Osteoblast (primary cell): ENCODE results near the gene CHCHD2. TPM values are rescaled to one million over a fixed set of nuclear protein-coding genes. Genes with fewer than 3 reads are reported as not detected.
"Not testable (repeated sequence)": the region's sequence is repeated elsewhere in the genome, so short reads cannot be mapped to it uniquely, and the experiment has no call there.

Experiments
- DNase-seq: peaks from one replicate; pipeline ENCODE4 v3.0.0; 2011; ENCODE audit warnings: low spot score, mixed read lengths; ENCODE audit not compliant: insufficient read length; ENCODE audit errors: missing footprints
- H2AFZ ChIP-seq: 2 replicates; pipeline ENCODE4 v1.6.0; 2011; ENCODE audit warnings: mild to moderate bottlenecking, low read length
- H3K27ac ChIP-seq: 2 replicates; pipeline ENCODE4 v1.5.1; 2011; ENCODE audit warnings: mild to moderate bottlenecking, low read depth, low read length, moderate library complexity
- H3K27me3 ChIP-seq: 2 replicates; pipeline ENCODE4 v1.6.0; 2012; ENCODE audit warnings: mild to moderate bottlenecking, control low read depth, inconsistent platforms, low read length, moderate library complexity; ENCODE audit not compliant: insufficient read depth
- H3K36me3 ChIP-seq: 2 replicates; pipeline ENCODE4 v1.5.1; 2011; ENCODE audit warnings: mild to moderate bottlenecking, low read length, control low read depth, moderate library complexity; ENCODE audit not compliant: insufficient read depth
- H3K4me1 ChIP-seq: 2 replicates; pipeline ENCODE4 v1.5.1; 2011; ENCODE audit warnings: mild to moderate bottlenecking, low read length, control low read depth, moderate library complexity; ENCODE audit not compliant: insufficient read depth
- H3K4me2 ChIP-seq: 2 replicates; pipeline ENCODE4 v1.6.0; 2011; ENCODE audit warnings: mild to moderate bottlenecking, low read length; ENCODE audit not compliant: insufficient read depth
- H3K4me3 ChIP-seq: fragments of 200-600 bp; sonication (generic); 3 replicates; pipeline ENCODE4 v1.5.1; 2012; ENCODE audit warnings: mild to moderate bottlenecking, low read length, inconsistent platforms; ENCODE audit not compliant: insufficient read depth
- H3K79me2 ChIP-seq: 2 replicates; pipeline ENCODE4 v1.6.0; 2012; ENCODE audit warnings: mild to moderate bottlenecking, low read length, control low read depth, inconsistent platforms; ENCODE audit not compliant: insufficient read depth
- H3K9me3 ChIP-seq: 2 replicates; pipeline ENCODE4 v1.5.1; 2011; ENCODE audit warnings: low read depth, low read length, control low read depth
- H4K20me1 ChIP-seq: 2 replicates; pipeline ENCODE4 v1.6.0; 2012; ENCODE audit warnings: mild to moderate bottlenecking, low read length, control low read depth; ENCODE audit not compliant: insufficient read depth
- total RNA-seq: library from RNA; depleted of rRNA; stranded (reverse); fragments of >200 nt; gene quantifications from 2 replicates; pipeline ENCODE4 v1.2.3, GENCODE V29; 2012
- TF ChIP-seq, protein P1 (sequence below): IDR thresholded peaks from 2 replicates; pipeline ENCODE4 v1.5.1; 2011; ENCODE audit warnings: mild to moderate bottlenecking, low read depth, low read length, moderate library complexity; ENCODE audit errors: extremely low read depth

CHCHD2 gene
- total RNA-seq, 1 donor, result 202 TPM

DNA sequence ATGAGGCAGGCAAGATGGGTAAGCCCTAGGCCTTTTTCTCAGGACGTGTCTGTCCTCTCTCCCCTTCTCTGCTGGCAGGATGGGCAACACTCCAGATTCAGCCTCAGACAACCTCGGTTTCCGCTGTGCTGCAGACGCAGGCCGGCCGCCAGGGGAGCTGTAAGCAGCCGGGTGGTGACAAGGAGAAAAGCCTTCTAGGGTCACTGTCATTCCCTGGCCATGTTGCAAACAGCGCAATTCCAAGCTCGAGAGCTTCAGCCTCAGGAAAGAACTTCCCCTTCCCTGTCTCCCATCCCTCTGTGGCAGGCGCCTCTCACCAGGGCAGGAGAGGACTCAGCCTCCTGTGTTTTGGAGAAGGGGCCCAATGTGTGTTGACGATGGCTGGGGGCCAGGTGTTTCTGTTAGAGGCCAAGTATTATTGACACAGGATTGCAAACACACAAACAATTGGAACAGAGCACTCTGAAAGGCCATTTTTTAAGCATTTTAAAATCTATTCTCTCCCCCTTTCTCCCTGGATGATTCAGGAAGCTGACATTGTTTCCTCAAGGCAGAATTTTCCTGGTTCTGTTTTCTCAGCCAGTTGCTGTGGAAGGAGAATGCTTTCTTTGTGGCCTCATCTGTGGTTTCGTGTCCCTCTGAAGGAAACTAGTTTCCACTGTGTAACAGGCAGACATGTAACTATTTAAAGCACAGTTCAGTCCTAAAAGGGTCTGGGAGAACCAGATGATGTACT lies 26.7 kb downstream of the CHCHD2 start:
- Histone ChIP-seq H3K4me2 (no peak overlapping the region), H3K27me3 (no peaks in the 10 kb centered on the region), H3K4me3 (no peak overlapping the region), H2AFZ (peak overlapping the region; percentile 43), H4K20me1 (peaks cover 3% of the 10 kb centered on the region), H3K27ac (peak overlapping the region; percentile 59), H3K36me3 (peaks cover 27% of the 10 kb centered on the region), H3K79me2 (no peaks in the 10 kb centered on the region), H3K9me3 (no peaks in the 10 kb centered on the region), H3K4me1 (peaks cover 12% of the 10 kb centered on the region)
- DNase-seq, result peak; percentile 96
- TF ChIP-seq, protein P1, sequence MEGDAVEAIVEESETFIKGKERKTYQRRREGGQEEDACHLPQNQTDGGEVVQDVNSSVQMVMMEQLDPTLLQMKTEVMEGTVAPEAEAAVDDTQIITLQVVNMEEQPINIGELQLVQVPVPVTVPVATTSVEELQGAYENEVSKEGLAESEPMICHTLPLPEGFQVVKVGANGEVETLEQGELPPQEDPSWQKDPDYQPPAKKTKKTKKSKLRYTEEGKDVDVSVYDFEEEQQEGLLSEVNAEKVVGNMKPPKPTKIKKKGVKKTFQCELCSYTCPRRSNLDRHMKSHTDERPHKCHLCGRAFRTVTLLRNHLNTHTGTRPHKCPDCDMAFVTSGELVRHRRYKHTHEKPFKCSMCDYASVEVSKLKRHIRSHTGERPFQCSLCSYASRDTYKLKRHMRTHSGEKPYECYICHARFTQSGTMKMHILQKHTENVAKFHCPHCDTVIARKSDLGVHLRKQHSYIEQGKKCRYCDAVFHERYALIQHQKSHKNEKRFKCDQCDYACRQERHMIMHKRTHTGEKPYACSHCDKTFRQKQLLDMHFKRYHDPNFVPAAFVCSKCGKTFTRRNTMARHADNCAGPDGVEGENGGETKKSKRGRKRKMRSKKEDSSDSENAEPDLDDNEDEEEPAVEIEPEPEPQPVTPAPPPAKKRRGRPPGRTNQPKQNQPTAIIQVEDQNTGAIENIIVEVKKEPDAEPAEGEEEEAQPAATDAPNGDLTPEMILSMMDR, result peak; percentile 82

DNA sequence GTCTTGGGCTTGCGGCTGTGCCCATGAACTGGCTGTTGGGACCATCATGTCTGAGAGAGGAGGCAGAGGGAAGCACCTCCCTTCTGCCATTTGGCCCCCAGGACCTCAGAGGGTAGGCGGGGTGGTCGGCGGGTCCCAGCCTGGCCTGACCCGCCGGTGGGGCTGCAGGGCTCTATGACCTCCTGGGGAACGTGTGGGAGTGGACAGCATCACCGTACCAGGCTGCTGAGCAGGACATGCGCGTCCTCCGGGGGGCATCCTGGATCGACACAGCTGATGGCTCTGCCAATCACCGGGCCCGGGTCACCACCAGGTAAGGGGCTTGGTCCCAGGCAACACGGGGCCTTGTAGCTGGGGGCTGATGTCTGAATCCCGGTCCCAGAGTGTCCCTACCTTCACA lies 28.1 kb downstream of the CHCHD2 start:
- Histone ChIP-seq H3K27ac (peak overlapping the region; percentile 3), H2AFZ (no peak overlapping the region), H3K4me1 (peaks cover 14% of the 10 kb centered on the region)

DNA sequence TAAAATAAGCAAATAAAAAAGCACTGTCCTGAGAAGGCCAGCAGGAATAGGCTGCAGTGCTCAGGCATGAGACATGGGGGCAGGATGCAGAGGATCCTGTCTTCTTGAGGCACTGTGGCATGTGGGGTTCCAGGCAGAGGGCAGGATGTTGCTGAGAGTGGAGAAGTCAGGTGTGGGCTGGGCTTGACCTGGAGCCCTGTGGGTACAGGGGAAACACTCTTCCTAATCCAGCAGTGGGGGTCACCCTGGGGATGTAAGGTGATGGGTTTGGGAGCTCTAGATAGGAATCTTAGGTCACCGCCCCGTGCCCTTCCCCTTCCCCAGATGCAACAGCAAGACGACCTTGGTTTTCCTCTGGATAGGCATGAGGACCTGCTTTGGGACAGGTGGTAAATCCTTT lies 28.6 kb downstream of the CHCHD2 start:
- Histone ChIP-seq H2AFZ (no peak overlapping the region), H3K79me2 (no peaks in the 10 kb centered on the region), H3K4me2 (no peak overlapping the region), H4K20me1 (peaks cover 3% of the 10 kb centered on the region), H3K4me1 (peaks cover 14% of the 10 kb centered on the region), H3K36me3 (peaks cover 29% of the 10 kb centered on the region), H3K27ac (no peak overlapping the region), H3K9me3 (no peaks in the 10 kb centered on the region), H3K4me3 (no peak overlapping the region), H3K27me3 (no peaks in the 10 kb centered on the region)
- TF ChIP-seq, protein P1, result no peak
- no peak for DNase-seq

More for the DNA sequence above, 28.1 kb downstream of the CHCHD2 start:
- Histone ChIP-seq H4K20me1 (peaks cover 3% of the 10 kb centered on the region), H3K79me2 (no peaks in the 10 kb centered on the region), H3K4me2 (no peak overlapping the region), H3K36me3 (peaks cover 28% of the 10 kb centered on the region), H3K4me3 (no peak overlapping the region), H3K9me3 (no peaks in the 10 kb centered on the region), H3K27me3 (no peaks in the 10 kb centered on the region)
- peak; percentile 46 for DNase-seq
- TF ChIP-seq, protein P1, result no peak

DNA sequence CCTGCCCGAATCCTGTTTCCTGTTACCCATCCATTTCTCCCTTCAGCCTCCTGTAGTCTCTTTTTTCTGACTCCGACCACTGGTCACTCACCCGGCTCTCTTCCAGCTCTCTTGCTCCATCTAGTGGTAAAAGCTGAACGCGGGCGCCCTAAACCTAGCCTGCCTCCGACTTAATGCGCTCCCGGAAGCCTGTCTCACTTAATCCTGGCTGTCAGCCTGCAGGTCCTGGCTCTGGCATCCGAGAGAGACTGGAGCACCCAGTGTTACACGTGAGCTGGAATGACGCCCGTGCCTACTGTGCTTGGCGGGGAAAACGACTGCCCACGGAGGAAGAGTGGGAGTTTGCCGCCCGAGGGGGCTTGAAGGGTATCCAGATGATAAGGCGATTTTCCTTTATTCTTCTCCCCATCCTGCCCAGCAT lies 31.9 kb downstream of the CHCHD2 start:
- Histone ChIP-seq H3K4me1 (peaks cover 7% of the 10 kb centered on the region), H4K20me1 (no peaks in the 10 kb centered on the region), H3K79me2 (no peaks in the 10 kb centered on the region), H3K9me3 (no peaks in the 10 kb centered on the region), H3K4me3 (no peak overlapping the region), H3K36me3 (peaks cover 30% of the 10 kb centered on the region), H2AFZ (peak overlapping the region; percentile 30), H3K27me3 (no peaks in the 10 kb centered on the region), H3K27ac (no peak overlapping the region), H3K4me2 (no peak overlapping the region)
- TF ChIP-seq, protein P1, result peak; percentile 96
- peak; percentile 89 for DNase-seq

DNA sequence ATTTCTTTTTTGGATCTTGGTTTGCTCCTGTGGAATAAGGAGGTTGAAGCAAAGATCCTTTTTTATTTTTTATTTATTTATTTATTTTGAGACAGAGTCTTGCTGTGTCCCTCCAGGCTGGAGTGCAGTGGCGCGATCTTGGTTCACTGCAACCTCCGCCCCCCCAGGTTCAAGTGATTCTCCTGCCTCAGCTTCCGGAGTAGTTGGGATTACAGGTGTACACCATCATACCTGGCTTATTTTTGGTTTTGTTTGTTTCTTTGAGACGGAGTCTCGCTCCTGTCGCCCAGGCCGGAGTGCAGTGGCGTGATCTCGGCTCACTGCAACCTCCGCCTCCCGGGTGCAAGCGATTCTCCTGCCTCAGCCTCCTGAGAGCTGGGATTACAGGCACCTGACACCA lies 39.9 kb downstream of the CHCHD2 start:
- peaks cover 30% of the 10 kb centered on the region for H3K36me3 ChIP-seq
- DNase-seq, result not testable (repeated sequence)

More for the DNA sequence above, 39.9 kb downstream of the CHCHD2 start:
- H2AFZ ChIP-seq, H3K4me3 ChIP-seq, H4K20me1 ChIP-seq, H3K27ac ChIP-seq, H3K9me3 ChIP-seq, H3K27me3 ChIP-seq, H3K4me2 ChIP-seq: not testable (repeated sequence)
- peaks cover 29% of the 10 kb centered on the region for H3K4me1 ChIP-seq
- peaks cover 31% of the 10 kb centered on the region for H3K79me2 ChIP-seq
